ENCODE results near the gene NIP7. TPM values are rescaled to one million over a fixed set of nuclear protein-coding genes. Genes with fewer than 3 reads are reported as not detected.

The NIP7 gene
- total and polyA plus RNA-seq, 9 donors: 14.5 to 27.0 (median 23.5) TPM

DNA sequence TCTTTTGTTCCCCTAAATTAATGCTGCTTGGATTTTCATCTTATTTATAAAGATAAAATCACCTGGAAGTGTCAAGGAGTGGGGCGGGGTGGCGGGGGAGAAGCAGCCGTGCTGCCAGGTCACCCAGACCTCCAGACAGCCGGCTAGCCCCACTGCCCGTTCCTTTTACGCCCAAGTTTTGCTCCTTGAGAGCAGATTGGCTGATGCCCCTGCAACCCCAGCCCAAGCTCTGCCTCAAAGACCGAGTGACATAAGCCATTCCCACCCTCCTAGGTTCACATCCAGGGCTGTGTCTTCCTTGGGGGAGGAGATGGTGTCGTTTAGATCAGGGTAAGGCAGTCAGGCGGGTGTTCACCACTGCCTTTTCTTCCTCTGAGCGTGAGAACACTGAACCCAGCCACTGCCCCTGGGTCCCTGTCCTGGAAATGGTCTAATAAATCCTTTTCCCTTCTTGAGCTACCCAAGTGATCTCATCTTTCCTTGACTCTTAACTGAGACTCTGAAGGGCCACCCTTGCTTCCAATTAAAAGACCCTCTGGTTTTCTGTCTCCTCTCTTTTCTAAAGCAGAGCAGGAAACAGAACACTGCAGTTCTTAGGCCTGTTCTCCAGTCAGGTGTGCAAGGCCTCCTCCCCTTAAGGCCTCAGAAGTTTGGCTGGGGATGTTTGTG, 14.9 kb upstream of the NIP7 start:
- no peak for DNase-seq
- H3K4me1 ChIP-seq (ENCODE audit: control insufficient read depth, insufficient read depth, low read length): peaks cover 21% of the 10 kb centered on the region
- H3K36me3 ChIP-seq (ENCODE audit: control insufficient read depth, insufficient read depth, low read length): peaks cover 70% of the 10 kb centered on the region
- no peak overlapping the region for H3K27ac ChIP-seq (ENCODE audit: low read length)
- H3K9me3 ChIP-seq (replicated peaks; ENCODE audit: control insufficient read depth, low read depth, low read length): no peaks in the 10 kb centered on the region
- no peaks in the 10 kb centered on the region for H3K27me3 ChIP-seq (ENCODE audit: control insufficient read depth, insufficient read depth, low read length)
- no peak overlapping the region for H3K4me3 ChIP-seq (ENCODE audit: low read length)
- 80% methylated on average over 6 of the region's 10 CpGs for WGBS (ENCODE audit: insufficient coverage)

DNA sequence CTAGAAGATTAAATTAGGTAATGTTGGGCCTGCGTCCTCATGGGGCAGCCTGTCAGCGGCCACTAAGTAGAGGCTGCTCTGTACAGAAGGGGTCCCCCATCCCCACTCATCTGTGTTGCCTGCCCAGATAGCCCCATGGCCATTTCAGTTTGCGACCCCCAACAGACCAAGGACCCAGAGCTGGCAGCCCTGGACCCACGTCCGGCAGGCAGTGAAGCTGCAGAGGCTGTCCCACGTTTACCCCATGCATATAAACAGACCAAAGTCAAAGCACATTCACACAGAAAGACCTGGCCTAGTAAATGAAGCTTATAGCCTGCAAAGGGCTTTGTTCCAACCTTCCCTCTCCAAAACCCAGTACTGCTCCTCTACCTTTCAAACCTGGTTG, 13.8 kb upstream of the NIP7 start:
- WGBS (ENCODE audit: insufficient coverage): 87% methylated on average over 5 of the region's 6 CpGs

DNA sequence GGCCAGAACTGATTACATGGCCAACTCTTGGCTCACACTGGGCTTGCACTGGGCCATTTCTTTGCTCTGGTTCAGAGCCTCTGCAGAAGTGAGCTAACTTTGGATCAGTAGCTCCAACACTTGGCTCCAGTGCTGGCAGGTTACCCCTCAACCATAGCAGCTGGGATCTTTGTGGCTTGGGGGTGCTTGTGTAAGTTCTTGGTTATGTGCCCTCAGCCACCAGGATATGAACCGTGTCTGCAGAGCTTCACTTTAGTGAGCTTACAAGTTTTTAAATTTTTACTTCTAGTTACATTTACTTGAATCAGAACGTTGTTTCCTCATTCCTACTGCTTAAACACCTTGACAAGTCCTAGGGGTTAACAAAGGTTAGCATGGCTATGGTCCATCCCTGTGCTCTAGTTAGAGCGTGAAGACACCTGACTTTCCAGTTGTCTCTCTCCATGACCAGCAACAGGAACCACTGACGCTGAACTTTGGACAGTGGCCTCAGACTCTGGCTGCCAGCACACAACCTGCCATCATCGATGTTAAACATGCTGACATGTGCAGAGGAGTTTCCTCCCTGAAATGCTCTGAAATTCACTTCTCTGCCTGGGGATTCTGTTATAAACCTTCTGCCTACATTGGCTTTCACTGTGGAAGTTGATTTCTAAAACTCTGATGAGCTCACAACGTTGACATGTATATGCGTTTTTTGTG, 13.2 kb upstream of the NIP7 start:
- 64% methylated on average over 4 of the region's 7 CpGs for WGBS (ENCODE audit: insufficient coverage)
- Histone ChIP-seq H3K4me3 (ENCODE audit: low read length) (no peak overlapping the region), H3K9me3 (replicated peaks; ENCODE audit: control insufficient read depth, low read depth, low read length) (no peaks in the 10 kb centered on the region), H3K4me1 (ENCODE audit: control insufficient read depth, insufficient read depth, low read length) (peaks cover 27% of the 10 kb centered on the region), H3K27me3 (ENCODE audit: control insufficient read depth, insufficient read depth, low read length) (no peaks in the 10 kb centered on the region), H3K36me3 (ENCODE audit: control insufficient read depth, insufficient read depth, low read length) (peaks cover 54% of the 10 kb centered on the region), H3K27ac (ENCODE audit: low read length) (no peak overlapping the region)
- DNase-seq: no peak

More for the DNA sequence above, 13.8 kb upstream of the NIP7 start:
- no peak for DNase-seq
- Histone ChIP-seq H3K27me3 (ENCODE audit: control insufficient read depth, insufficient read depth, low read length) (no peaks in the 10 kb centered on the region), H3K36me3 (ENCODE audit: control insufficient read depth, insufficient read depth, low read length) (peaks cover 59% of the 10 kb centered on the region), H3K27ac (ENCODE audit: low read length) (no peak overlapping the region), H3K4me1 (ENCODE audit: control insufficient read depth, insufficient read depth, low read length) (peaks cover 23% of the 10 kb centered on the region), H3K9me3 (replicated peaks; ENCODE audit: control insufficient read depth, low read depth, low read length) (no peaks in the 10 kb centered on the region), H3K4me3 (ENCODE audit: low read length) (no peak overlapping the region)

- Histone ChIP-seq H3K36me3 (ENCODE audit: control insufficient read depth, insufficient read depth, low read length) (peaks cover 52% of the 10 kb centered on the region), H3K4me3 (ENCODE audit: low read length) (no peak overlapping the region), H3K4me1 (ENCODE audit: control insufficient read depth, insufficient read depth, low read length) (peaks cover 27% of the 10 kb centered on the region), H3K27ac (ENCODE audit: low read length) (no peak overlapping the region), H3K27me3 (ENCODE audit: control insufficient read depth, insufficient read depth, low read length) (no peaks in the 10 kb centered on the region), H3K9me3 (replicated peaks; ENCODE audit: control insufficient read depth, low read depth, low read length) (no peaks in the 10 kb centered on the region)
- WGBS (ENCODE audit: insufficient coverage): 87% methylated on average over 3 of the region's 14 CpGs
- DNase-seq: no peak
Observed at GRCh38 chr16:69327585-69328310, 11.8 kb upstream of the NIP7 start.

DNA sequence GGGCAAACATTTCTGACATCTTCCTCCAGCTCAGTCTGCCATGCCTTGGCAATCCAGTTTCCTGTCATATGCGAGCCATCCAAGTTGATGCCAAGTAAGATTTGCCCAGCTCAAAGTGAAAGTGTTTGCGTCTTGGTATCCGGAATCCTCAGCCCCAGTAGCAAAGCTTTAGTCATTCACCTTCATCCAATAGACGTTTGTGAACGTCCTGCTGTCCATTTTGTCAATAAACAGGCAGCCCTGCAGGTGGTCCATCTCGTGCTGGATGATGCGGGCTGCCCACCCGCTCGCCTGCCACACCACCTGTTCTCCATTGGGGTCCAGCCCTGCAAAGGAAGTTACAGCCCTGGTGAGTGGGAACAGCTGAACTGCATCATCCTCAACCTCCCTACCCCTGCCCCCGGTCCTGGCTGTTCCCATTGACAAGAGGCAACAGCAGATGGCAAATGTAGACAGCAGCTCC, 10.7 kb upstream of the NIP7 start:
- Histone ChIP-seq H3K36me3 (ENCODE audit: control insufficient read depth, insufficient read depth, low read length) (peaks cover 54% of the 10 kb centered on the region), H3K9me3 (replicated peaks; ENCODE audit: control insufficient read depth, low read depth, low read length) (no peaks in the 10 kb centered on the region), H3K27me3 (ENCODE audit: control insufficient read depth, insufficient read depth, low read length) (no peaks in the 10 kb centered on the region), H3K27ac (ENCODE audit: low read length) (no peak overlapping the region), H3K4me3 (ENCODE audit: low read length) (no peak overlapping the region), H3K4me1 (ENCODE audit: control insufficient read depth, insufficient read depth, low read length) (peaks cover 27% of the 10 kb centered on the region)
- peak; percentile 27 for DNase-seq
- 61% methylated on average over 10 of the region's 10 CpGs for WGBS (ENCODE audit: insufficient coverage)

DNA sequence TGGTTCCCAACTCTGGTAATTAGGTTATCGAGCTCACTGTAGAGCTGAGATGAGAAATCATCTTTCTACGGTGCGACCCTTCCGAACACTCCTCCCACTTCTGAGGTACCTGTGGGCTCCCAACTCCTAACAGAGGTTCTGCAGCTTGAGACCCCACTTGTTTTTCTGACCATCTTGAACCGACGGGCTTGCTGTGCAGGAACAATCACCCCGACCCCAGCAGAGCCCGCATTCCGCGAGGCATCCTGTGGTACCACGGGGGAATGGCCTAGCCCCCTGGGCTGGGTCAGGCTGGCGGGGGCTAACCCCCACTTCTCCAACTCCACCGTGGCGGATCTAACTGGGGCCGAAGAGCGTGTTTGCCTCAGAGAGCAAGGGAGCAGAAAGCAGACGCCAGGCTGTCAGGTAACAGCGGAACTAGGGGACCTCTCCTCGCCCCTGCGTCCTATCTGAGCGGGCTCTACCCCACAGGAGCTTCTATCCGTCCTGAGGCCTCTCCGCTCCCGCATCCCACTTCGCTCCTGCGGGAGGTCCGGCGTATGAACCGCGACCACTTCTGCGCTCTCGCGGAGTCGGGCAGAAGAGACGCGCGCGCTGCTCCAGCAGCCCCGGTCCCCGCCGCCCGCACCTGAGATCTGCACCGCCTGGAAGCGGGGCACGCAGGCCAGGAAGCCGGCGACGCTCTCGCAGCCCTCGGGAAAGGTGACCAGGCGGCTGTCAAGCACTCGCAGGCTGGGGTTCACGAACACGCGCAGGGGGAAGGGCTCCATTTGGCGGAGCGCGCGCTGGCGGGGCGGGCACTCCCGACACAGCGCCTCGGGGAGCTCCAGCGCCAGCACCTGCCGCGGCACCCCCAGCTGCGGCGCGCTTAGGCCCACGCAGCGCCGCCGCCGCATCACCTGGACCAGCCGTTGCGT, 9.9 kb upstream of the NIP7 start:
- peak overlapping the region; percentile 69 for H3K4me3 ChIP-seq (ENCODE audit: low read length)
- peaks cover 54% of the 10 kb centered on the region for H3K36me3 ChIP-seq (ENCODE audit: control insufficient read depth, insufficient read depth, low read length)
- no peaks in the 10 kb centered on the region for H3K27me3 ChIP-seq (ENCODE audit: control insufficient read depth, insufficient read depth, low read length)
- 5% methylated on average over 76 of the region's 77 CpGs for WGBS (ENCODE audit: insufficient coverage)
- peaks cover 25% of the 10 kb centered on the region for H3K4me1 ChIP-seq (ENCODE audit: control insufficient read depth, insufficient read depth, low read length)
- DNase-seq: no peak
- H3K27ac ChIP-seq (ENCODE audit: low read length): no peak overlapping the region
- no peaks in the 10 kb centered on the region for H3K9me3 ChIP-seq (replicated peaks; ENCODE audit: control insufficient read depth, low read depth, low read length)

DNA sequence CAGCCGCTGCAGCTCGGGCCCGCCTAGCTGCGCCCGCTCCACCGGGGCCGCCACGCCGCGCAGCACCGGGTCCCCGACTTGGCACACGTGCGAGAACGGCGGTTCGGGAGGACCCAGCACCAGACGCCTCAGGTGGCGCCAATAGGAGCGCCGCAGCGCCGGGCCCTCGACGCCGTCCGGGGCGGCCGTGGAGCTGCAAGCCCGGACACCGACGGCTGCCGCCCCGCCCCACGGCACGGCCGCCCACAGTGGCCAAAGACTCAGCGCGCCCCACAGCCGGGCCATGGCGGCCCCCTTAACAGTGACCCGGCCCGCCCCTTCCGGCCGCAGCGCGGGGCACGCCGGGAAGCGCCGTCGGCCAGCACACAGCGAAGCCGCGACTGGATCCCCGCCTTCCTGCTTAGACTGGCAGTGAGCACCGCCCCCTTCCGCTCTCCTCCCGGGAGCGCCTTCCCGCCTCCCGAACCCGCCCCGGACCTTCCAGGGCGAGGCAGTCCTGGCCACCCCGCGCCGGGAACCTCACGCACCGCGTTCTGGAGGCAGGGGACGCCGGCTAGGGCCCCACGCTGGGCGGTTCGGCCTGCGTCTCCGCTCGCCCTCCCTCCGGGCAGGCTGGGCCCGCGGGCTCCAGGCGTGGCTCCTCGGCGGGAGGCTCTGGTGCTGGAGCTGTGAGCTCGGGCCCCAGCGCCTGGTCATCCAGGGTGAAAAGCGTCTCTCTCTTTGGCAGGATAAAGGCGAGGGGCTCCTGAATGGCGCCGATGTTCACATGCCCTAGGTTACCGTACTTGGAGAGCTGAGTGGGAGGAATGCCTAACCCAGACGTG, 9.1 kb upstream of the NIP7 start, which contains the start of gene PDF:
Gene PDF, minus strand, starts transcription at position 303 of the 824 bp plus-strand sequence. Its CDS starts 18 bp downstream, at position 285.
- Histone ChIP-seq H3K4me1 (ENCODE audit: control insufficient read depth, insufficient read depth, low read length) (peaks cover 25% of the 10 kb centered on the region), H3K4me3 (ENCODE audit: low read length) (peak within 1 kb of the TSS; percentile 69), H3K27ac (ENCODE audit: low read length) (peak within 1 kb of the TSS; percentile 90), H3K36me3 (ENCODE audit: control insufficient read depth, insufficient read depth, low read length) (peaks cover 57% of the 10 kb centered on the region), H3K9me3 (replicated peaks; ENCODE audit: control insufficient read depth, low read depth, low read length) (no peaks in the 10 kb centered on the region), H3K27me3 (ENCODE audit: control insufficient read depth, insufficient read depth, low read length) (no peaks in the 10 kb centered on the region)
- under 1% methylated on average over 88 of the region's 93 CpGs for WGBS (ENCODE audit: insufficient coverage)
- peak; percentile 98 for DNase-seq

GRCh38 chr16:69334696-69335095, 4.9 kb upstream of the NIP7 start:
- Histone ChIP-seq H3K9me3 (replicated peaks; ENCODE audit: control insufficient read depth, low read depth, low read length) (no peaks in the 10 kb centered on the region), H3K4me1 (ENCODE audit: control insufficient read depth, insufficient read depth, low read length) (peaks cover 15% of the 10 kb centered on the region), H3K27me3 (ENCODE audit: control insufficient read depth, insufficient read depth, low read length) (no peaks in the 10 kb centered on the region), H3K36me3 (ENCODE audit: control insufficient read depth, insufficient read depth, low read length) (peaks cover 45% of the 10 kb centered on the region), H3K4me3 (ENCODE audit: low read length) (no peak overlapping the region), H3K27ac (ENCODE audit: low read length) (no peak overlapping the region)
- DNase-seq: no peak
- 93% methylated on average over 9 of the region's 9 CpGs for WGBS (ENCODE audit: insufficient coverage)

All from muscle of leg (tissue), 11 donors.